ENCODE results near the gene PID1. TPM values are rescaled to one million over a fixed set of nuclear protein-coding genes. Genes with fewer than 3 reads are reported as not detected.

PID1 gene
- total and polyA plus RNA-seq, 7 donors = 19.7 to 83.6 (median 67.3) TPM

GRCh38 chr2:229060147-229060546, 210.9 kb downstream of the PID1 start:
- H3K27me3 ChIP-seq = no peaks in the 10 kb centered on the region

GRCh38 chr2:229059331-229060033, 211.6 kb downstream of the PID1 start:
- H3K27ac ChIP-seq = no peak overlapping the region
- no peaks in the 10 kb centered on the region for H3K36me3 ChIP-seq

More at GRCh38 chr2:229060147-229060546, 210.9 kb downstream of the PID1 start:
- no peak for TF ChIP-seq CTCF (IDR thresholded peaks at IDR 0.05)
- no peak for TF ChIP-seq POLR2A (IDR thresholded peaks at IDR 0.05)
- no peak for TF ChIP-seq EP300 (IDR thresholded peaks at IDR 0.05)
- TF ChIP-seq POLR2AphosphoS5 (IDR thresholded peaks at IDR 0.05) = no peak
- Histone ChIP-seq H3K9me3 (no peaks in the 10 kb centered on the region), H3K4me1 (no peaks in the 10 kb centered on the region), H3K27ac (no peak overlapping the region), H3K36me3 (no peaks in the 10 kb centered on the region), H3K4me3 (no peak overlapping the region)
- intact Hi-C loops (cut with DNase I) = no loop called here
- DNase-seq = no peak

GRCh38 chr2:229057976-229058553, 213.0 kb downstream of the PID1 start:
- no peak overlapping the region for H3K27ac ChIP-seq
- WGBS, 2 donors = 88 to 89% methylated on average over 4 of the region's 4 CpGs
- H3K4me3 ChIP-seq = no peak overlapping the region
- H3K27me3 ChIP-seq = no peaks in the 10 kb centered on the region
- no peak for TF ChIP-seq CTCF (IDR thresholded peaks at IDR 0.05)
- TF ChIP-seq POLR2A (IDR thresholded peaks at IDR 0.05) = no peak
- no peak for TF ChIP-seq EP300 (IDR thresholded peaks at IDR 0.05)
- no peak for TF ChIP-seq POLR2AphosphoS5 (IDR thresholded peaks at IDR 0.05)
- no peak for DNase-seq
- H3K9me3 ChIP-seq = no peaks in the 10 kb centered on the region
- H3K4me1 ChIP-seq = no peaks in the 10 kb centered on the region
- H3K36me3 ChIP-seq = no peaks in the 10 kb centered on the region
- intact Hi-C loops (cut with DNase I) = no loop called here

More at GRCh38 chr2:229059331-229060033, 211.6 kb downstream of the PID1 start:
- intact Hi-C loops (cut with DNase I) = no loop called here
- 94 to 96% methylated on average over 3 of the region's 3 CpGs for WGBS, 2 donors
- TF ChIP-seq CTCF (IDR thresholded peaks at IDR 0.05) (no peak), EP300 (IDR thresholded peaks at IDR 0.05) (no peak), POLR2AphosphoS5 (IDR thresholded peaks at IDR 0.05) (no peak), POLR2A (IDR thresholded peaks at IDR 0.05) (no peak)
- Histone ChIP-seq H3K9me3 (no peaks in the 10 kb centered on the region), H3K4me1 (no peaks in the 10 kb centered on the region), H3K27me3 (no peaks in the 10 kb centered on the region), H3K4me3 (no peak overlapping the region)
- no peak for DNase-seq

- DNase-seq = no peak
- H3K27ac ChIP-seq = no peak overlapping the region
- no peak overlapping the region for H3K4me3 ChIP-seq
- WGBS, 2 donors = 72 to 93% methylated on average over 5 of the region's 5 CpGs
- intact Hi-C loops (cut with DNase I) = no loop called here
- H3K9me3 ChIP-seq = no peaks in the 10 kb centered on the region
- H3K4me1 ChIP-seq = no peaks in the 10 kb centered on the region
- no peak for TF ChIP-seq EP300 (IDR thresholded peaks at IDR 0.05)
- no peak for TF ChIP-seq CTCF (IDR thresholded peaks at IDR 0.05)
- TF ChIP-seq POLR2A (IDR thresholded peaks at IDR 0.05) = no peak
- no peak for TF ChIP-seq POLR2AphosphoS5 (IDR thresholded peaks at IDR 0.05)
- no peaks in the 10 kb centered on the region for H3K27me3 ChIP-seq
- H3K36me3 ChIP-seq = no peaks in the 10 kb centered on the region
These were observed 216.8 kb downstream of the PID1 start for GRCh38 chr2:229054311-229054710.

Measured in sigmoid colon (tissue), 7 donors.